Kidney (tissue), 14 donors: ENCODE results near the gene NME7. TPM values are rescaled to one million over a fixed set of nuclear protein-coding genes. Genes with fewer than 3 reads are reported as not detected.
"Not testable (repeated sequence)": the region's sequence is repeated elsewhere in the genome, so short reads cannot be mapped to it uniquely, and the experiment has no call there.

Experiments used
- DNase-seq, 5 donors: peaks; one replicate each; pipeline ENCODE4 v3.0.0-alpha.2; 2013 to 2020
- FAIRE-seq: peaks from 2 replicates; lab custom pipeline; 2012; peaks lifted over from hg19 to GRCh38; lab: Jason Lieb, UNC
- H3K27ac ChIP-seq, 2 donors: one replicate each; pipeline ENCODE4 v1.7.0; 2013; ENCODE audit warnings: low read depth in 2 of 2, low read length in 2 of 2, inconsistent platforms in 1 of 2
- H3K27me3 ChIP-seq: one replicate; pipeline ENCODE4 v1.7.1; 2013; ENCODE audit warnings: low read length, inconsistent platforms; ENCODE audit not compliant: control insufficient read depth, insufficient read depth
- H3K36me3 ChIP-seq, 3 donors: one replicate each; pipeline versions ENCODE4 v1.7.0 to v1.7.1; 2013; ENCODE audit warnings: low read length in 3 of 3, control low read depth in 1 of 3, inconsistent platforms in 1 of 3; ENCODE audit not compliant: insufficient read depth in 3 of 3, control insufficient read depth in 2 of 3
- H3K4me1 ChIP-seq, 3 donors: one replicate each; pipeline versions ENCODE4 v1.7.0 to v1.7.1; 2013; ENCODE audit warnings: low read length in 3 of 3, inconsistent platforms in 1 of 3, low read depth in 1 of 3; ENCODE audit not compliant: control insufficient read depth in 2 of 3, insufficient read depth in 2 of 3
- H3K4me3 ChIP-seq, 3 donors: one replicate each; pipeline versions ENCODE4 v1.7.0 to v1.8.1; 2013; ENCODE audit warnings: low read length in 3 of 3, control low read depth in 1 of 3, inconsistent platforms in 1 of 3
- H3K9ac ChIP-seq, 3 donors: one replicate each; pipeline versions ENCODE4 v1.7.0 to v1.7.1; 2013; ENCODE audit warnings: low read length in 3 of 3, control low read depth in 1 of 3, inconsistent platforms in 1 of 3
- H3K9me3 ChIP-seq, 3 donors: one replicate each; pipeline versions ENCODE4 v1.7.0 to v1.7.1; 2013; ENCODE audit warnings: low read length in 3 of 3, control low read depth in 1 of 3, inconsistent platforms in 1 of 3; ENCODE audit not compliant: control insufficient read depth in 2 of 3, insufficient read depth in 1 of 3
- CTCF ChIP-seq: IDR thresholded peaks from 3 replicates; pipeline ENCODE4 v1.5.1; 2012; ENCODE audit warnings: mild to moderate bottlenecking, moderate library complexity, borderline replicate concordance; ENCODE audit not compliant: insufficient read depth; ENCODE audit errors: extremely low read depth
- intact Hi-C: fragments of 100-400 bp; cut with DNase I; formaldehyde crosslinking; loops from one replicate; pipeline ENCODE4 v1.11.1; 2022
- polyA plus RNA-seq: library from polyadenylated mRNA; stranded (reverse); fragments of 350-450 nt; fragmentation: Illumina TruSeq; extraction: RNeasy Lipid Tissue Mini Kit (QIAGEN cat#74804); gene quantifications from one replicate; pipeline ENCODE4 v1.2.3, GENCODE V29; 2014; ENCODE audit warnings: low read depth, low replicate concordance; ENCODE audit not compliant: insufficient read depth
- total RNA-seq: library from RNA; stranded (reverse); fragmentation: NEBNext Ultra II Directional; extraction: Animal tissue kit (Norgen Biotek cat#: 25700); gene quantifications from one replicate; pipeline ENCODE4 v1.2.1, GENCODE V29; 2021
- donor health status: control.
- donor health status: control.
- donor health status: control.
- donor health status: control.
- donor health status: control.
- donor health status: DM: yes; HTN: yes; CAD: no.
- donor health status: Normal renal cell carcinoma (clear cell type).

The NME7 gene
- total and polyA plus RNA-seq, 2 donors from 2014 or later: 13.7 to 31.9 TPM

DNA sequence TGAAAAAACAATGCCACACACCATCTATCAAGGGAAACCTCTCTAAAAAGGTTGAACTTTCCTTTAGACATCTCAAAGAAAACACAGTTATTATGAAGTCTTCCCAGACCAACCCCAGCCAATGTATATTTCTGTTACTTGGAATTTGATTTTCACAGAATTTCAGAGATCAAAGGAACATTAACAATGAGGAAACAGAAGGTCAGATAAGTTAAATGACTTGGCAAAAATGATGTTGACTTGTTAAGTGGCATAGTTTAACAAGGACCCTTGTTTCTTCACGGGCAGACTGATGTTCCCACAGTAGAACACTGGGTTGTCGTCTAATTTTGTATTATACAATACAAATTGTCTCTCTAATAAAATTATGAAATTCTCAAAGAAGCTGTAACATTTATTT, 29.0 kb downstream of the NME7 start:
- TF ChIP-seq CTCF: no peak
- no peaks in the 10 kb centered on the region for H3K27me3 ChIP-seq
- intact Hi-C loops: no loop called here
- FAIRE-seq: no peak
- no peak for DNase-seq
- H3K27ac ChIP-seq: no peak overlapping the region
- H3K4me1 ChIP-seq: no peaks in the 10 kb centered on the region
- H3K9me3 ChIP-seq: no peaks in the 10 kb centered on the region
- no peak overlapping the region for H3K4me3 ChIP-seq
- no peak overlapping the region for H3K9ac ChIP-seq
- H3K36me3 ChIP-seq: no peaks in the 10 kb centered on the region

- intact Hi-C loops, H3K9me3 ChIP-seq, H3K36me3 ChIP-seq, H3K27ac ChIP-seq, H3K27me3 ChIP-seq, FAIRE-seq, H3K4me1 ChIP-seq, H3K4me3 ChIP-seq, H3K9ac ChIP-seq: not testable (repeated sequence)
- peak in 1 of 5 donors; percentile 56 for DNase-seq
Observed at GRCh38 chr1:169336947-169337715, 30.5 kb downstream of the NME7 start.

DNA sequence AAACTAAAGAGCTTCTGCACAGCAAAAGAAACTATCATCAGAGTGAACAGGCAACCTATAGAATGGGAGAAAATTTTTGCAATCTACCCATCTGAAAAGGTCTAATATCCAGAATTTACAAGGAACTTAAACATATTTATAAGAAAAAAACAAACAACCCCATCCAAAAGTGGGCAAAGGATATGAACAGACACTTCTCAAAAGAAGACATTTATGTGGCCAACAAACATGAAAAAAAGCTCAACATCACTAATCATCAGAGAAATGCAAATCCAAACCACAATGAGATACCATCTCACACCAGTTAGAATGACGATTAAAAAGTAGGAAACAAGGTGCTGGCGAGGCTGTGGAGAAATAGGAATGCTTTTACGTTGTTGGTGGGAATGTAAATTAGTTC, 32.9 kb downstream of the NME7 start:
- H3K9me3 ChIP-seq, FAIRE-seq, H3K9ac ChIP-seq, H3K27me3 ChIP-seq, intact Hi-C loops, H3K27ac ChIP-seq, H3K4me3 ChIP-seq, DNase-seq, H3K4me1 ChIP-seq, H3K36me3 ChIP-seq: not testable (repeated sequence)

DNA sequence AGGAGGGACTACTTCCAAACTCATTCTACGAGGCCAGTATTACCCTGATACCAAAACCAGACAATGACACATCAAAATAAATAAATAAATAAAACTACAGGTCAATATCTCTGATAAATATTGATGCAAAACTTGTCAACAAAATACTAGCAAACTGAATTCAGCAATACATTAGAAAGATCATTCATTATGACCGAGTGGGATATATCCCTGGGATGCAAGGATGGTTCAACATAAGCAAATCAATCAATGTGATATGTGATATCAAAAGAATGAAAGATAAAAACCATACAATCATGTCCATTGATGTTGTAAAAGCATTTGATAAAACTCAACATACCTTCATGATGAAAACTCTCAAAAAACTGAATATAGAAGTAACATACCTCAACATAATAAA, 36.7 kb downstream of the NME7 start:
- Histone ChIP-seq H3K9me3 (no peaks in the 10 kb centered on the region), H3K9ac (no peak overlapping the region), H3K4me1 (no peaks in the 10 kb centered on the region), H3K27ac (no peak overlapping the region), H3K4me3 (no peak overlapping the region), H3K36me3 (no peaks in the 10 kb centered on the region), H3K27me3 (no peaks in the 10 kb centered on the region)
- no peak for TF ChIP-seq CTCF
- intact Hi-C loops: no loop called here
- DNase-seq (no peak), FAIRE-seq (peak; percentile 50)
